NCI-H2196 treated with DMSO at 0.1 percent for 48 hours (cell line): ENCODE results near the gene CHD9.

Experiments used
- DNase-seq: peaks from one replicate; lab custom pipeline; 2025; ENCODE audit not compliant: unreplicated experiment; lab: John Stamatoyannopoulos, UW

The CHD9 gene

GRCh38 chr16:53126390-53126789 lies 71.6 kb downstream of the CHD9 start:
- no peak for DNase-seq

GRCh38 chr16:53129281-53130158 lies 74.7 kb downstream of the CHD9 start:
- DNase-seq = no peak

GRCh38 chr16:53130159-53131049 lies 75.6 kb downstream of the CHD9 start:
- peak; percentile 83 for DNase-seq

GRCh38 chr16:53131050-53131362 lies 76.2 kb downstream of the CHD9 start:
- no peak for DNase-seq

GRCh38 chr16:53131363-53132071 lies 76.7 kb downstream of the CHD9 start:
- no peak for DNase-seq

GRCh38 chr16:53132406-53132805 lies 77.6 kb downstream of the CHD9 start:
- no peak for DNase-seq

- no peak for DNase-seq
Observed at GRCh38 chr16:53135329-53135728, 80.5 kb downstream of the CHD9 start.

- no peak for DNase-seq
Observed at GRCh38 chr16:53142823-53143568, 88.2 kb downstream of the CHD9 start.

GRCh38 chr16:53147500-53148065 lies 92.8 kb downstream of the CHD9 start:
- no peak for DNase-seq

- no peak for DNase-seq
Observed at GRCh38 chr16:53150769-53151168, 96.0 kb downstream of the CHD9 start.

- DNase-seq = no peak
Observed at GRCh38 chr16:53152329-53152728, 97.5 kb downstream of the CHD9 start.

- DNase-seq = no peak
Observed at GRCh38 chr16:53153130-53153529, 98.3 kb downstream of the CHD9 start.

- no peak for DNase-seq
Observed at GRCh38 chr16:53154513-53154912, 99.7 kb downstream of the CHD9 start.

- DNase-seq = no peak
Observed at GRCh38 chr16:53156516-53156915, 101.7 kb downstream of the CHD9 start.

- DNase-seq = no peak
Observed at GRCh38 chr16:53159781-53160436, 105.1 kb downstream of the CHD9 start.

GRCh38 chr16:53166099-53166498 lies 111.3 kb downstream of the CHD9 start:
- DNase-seq = no peak

- DNase-seq = no peak
Observed at GRCh38 chr16:53168744-53169143, 114.0 kb downstream of the CHD9 start.

- no peak for DNase-seq
Observed at GRCh38 chr16:53172517-53172916, 117.7 kb downstream of the CHD9 start.

GRCh38 chr16:53175118-53175517 lies 120.3 kb downstream of the CHD9 start:
- DNase-seq = no peak

GRCh38 chr16:53176434-53176833 lies 121.6 kb downstream of the CHD9 start:
- no peak for DNase-seq
